Neural progenitor cell (in vitro differentiated cells): Measurements from ENCODE around the gene EMC1. TPM values are rescaled to one million over a fixed set of nuclear protein-coding genes. Genes with fewer than 3 reads are reported as not detected.

Experiments
- DNase-seq: peaks from one replicate; pipeline ENCODE4 v3.0.0-alpha.2; 2016; ENCODE audit warnings: low spot score
- H2AFZ ChIP-seq: fragments of 200-600 bp; sonication (generic); replicated peaks from 2 replicates; pipeline ENCODE4 v1.6.1; 2016; ENCODE audit warnings: antibody characterized with exemption
- H3F3A ChIP-seq: fragments of 200-600 bp; sonication (generic); 2 replicates; pipeline ENCODE4 v1.6.1; 2016; ENCODE audit warnings: antibody characterized with exemption, low read depth
- H3K27ac ChIP-seq: fragments of 200-600 bp; sonication (generic); 2 replicates; pipeline ENCODE4 v1.5.1; 2016; ENCODE audit warnings: mild to moderate bottlenecking
- H3K27me3 ChIP-seq: fragments of 200-600 bp; sonication (generic); 2 replicates; pipeline ENCODE4 v1.6.1; 2016; ENCODE audit warnings: mild to moderate bottlenecking, moderate library complexity
- H3K36me3 ChIP-seq: fragments of 200-600 bp; sonication (generic); 2 replicates; pipeline ENCODE4 v1.5.1; 2016
- H3K4me1 ChIP-seq: fragments of 200-600 bp; sonication (generic); 2 replicates; pipeline ENCODE4 v1.6.1; 2016; ENCODE audit warnings: mixed run types
- H3K4me2 ChIP-seq: fragments of 200-600 bp; sonication (generic); 2 replicates; pipeline ENCODE4 v1.6.1; 2016
- H3K4me3 ChIP-seq: fragments of 200-600 bp; sonication (generic); 2 replicates; pipeline ENCODE4 v1.5.1; 2016
- H3K79me2 ChIP-seq: fragments of 200-600 bp; sonication (generic); 2 replicates; pipeline ENCODE4 v1.6.1; 2016; ENCODE audit warnings: low read depth
- H3K9ac ChIP-seq: fragments of 200-600 bp; sonication (generic); 2 replicates; pipeline ENCODE4 v1.6.1; 2016
- H3K9me3 ChIP-seq: fragments of 200-600 bp; sonication (generic); 2 replicates; pipeline ENCODE4 v1.5.1; 2016; ENCODE audit warnings: low read depth
- H4K20me1 ChIP-seq: fragments of 200-600 bp; sonication (generic); 2 replicates; pipeline ENCODE4 v1.6.1; 2016; ENCODE audit warnings: low read depth
- H3K27ac Mint-ChIP-seq: 3 replicates; pipeline ENCODE4 v1.8.0; 2021; ENCODE audit warnings: mixed read lengths
- H3K27me3 Mint-ChIP-seq: 2 replicates; pipeline ENCODE4 v1.8.0; 2022; ENCODE audit warnings: low read depth, mild to moderate bottlenecking, inconsistent platforms, moderate library complexity, mixed read lengths; ENCODE audit not compliant: insufficient read depth
- H3K36me3 Mint-ChIP-seq: 3 replicates; pipeline ENCODE4 v1.8.0; 2021; ENCODE audit warnings: mixed read lengths
- H3K4me1 Mint-ChIP-seq: 3 replicates; pipeline ENCODE4 v1.8.0; 2021; ENCODE audit warnings: mixed read lengths
- H3K4me3 Mint-ChIP-seq: 3 replicates; pipeline ENCODE4 v1.8.0; 2021; ENCODE audit warnings: mild to moderate bottlenecking, moderate library complexity, mixed read lengths
- H3K9me3 Mint-ChIP-seq: 3 replicates; pipeline ENCODE4 v1.8.0; 2020; ENCODE audit warnings: mixed read lengths
- EZH2 ChIP-seq: fragments of 200-600 bp; sonication (generic); IDR thresholded peaks from 2 replicates; pipeline ENCODE4 v1.6.1; 2017; ENCODE audit warnings: antibody characterized with exemption, mild to moderate bottlenecking, moderate library complexity
- EZH2phosphoT487 ChIP-seq: fragments of 200-600 bp; sonication (generic); IDR thresholded peaks from 2 replicates; pipeline ENCODE4 v1.6.1; 2017; ENCODE audit warnings: antibody characterized with exemption
- total RNA-seq: library from RNA; depleted of rRNA; stranded (reverse); fragments of >200 nt; gene quantifications from 2 replicates; pipeline ENCODE4 v1.2.3, GENCODE V29; 2015; ENCODE audit warnings: low replicate concordance
- TF ChIP-seq, protein P1 (sequence below): fragments of 200-600 bp; sonication (generic); IDR thresholded peaks from 2 replicates; pipeline ENCODE4 v1.5.1; 2017; ENCODE audit warnings: antibody characterized with exemption, mild to moderate bottlenecking

Gene EMC1
- total RNA-seq, 1 donor from 2014 or later: 32.6 TPM

DNA sequence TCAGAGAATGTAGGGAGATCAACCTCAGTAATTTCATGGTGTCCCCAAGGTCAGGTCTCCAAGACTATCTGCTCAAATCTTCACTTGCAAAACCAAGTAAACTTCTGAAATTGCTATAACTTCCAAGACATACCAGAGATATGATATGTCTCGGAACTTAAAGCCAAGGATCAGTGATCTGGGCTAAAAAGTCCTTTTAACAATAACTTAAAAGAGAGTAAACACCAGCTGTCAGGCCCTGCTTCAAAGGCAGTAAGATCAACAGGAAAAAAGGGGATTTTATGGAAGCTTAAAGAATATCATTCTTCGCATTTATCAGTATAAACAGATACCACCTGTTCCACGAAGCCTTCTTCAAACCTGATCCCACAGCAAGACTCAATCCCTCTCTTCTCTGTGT, 55.0 kb downstream of the EMC1 start:
- Mint-ChIP-seq H3K27me3 (no peaks in the 10 kb centered on the region), H3K4me3 (no peak overlapping the region), H3K4me1 (no peaks in the 10 kb centered on the region), H3K9me3 (no peaks in the 10 kb centered on the region), H3K27ac (no peak overlapping the region), H3K36me3 (peaks cover 13% of the 10 kb centered on the region)
- peaks cover 36% of the 10 kb centered on the region for H3K36me3 ChIP-seq
- DNase-seq: no peak
- no peaks in the 10 kb centered on the region for H3K27me3 ChIP-seq
- no peaks in the 10 kb centered on the region for H3F3A ChIP-seq
- no peak overlapping the region for H3K27ac ChIP-seq
- no peak overlapping the region for H3K4me3 ChIP-seq
- no peak overlapping the region for H2AFZ ChIP-seq
- H4K20me1 ChIP-seq: peaks cover 34% of the 10 kb centered on the region
- no peaks in the 10 kb centered on the region for H3K9me3 ChIP-seq
- H3K9ac ChIP-seq: no peak overlapping the region
- no peaks in the 10 kb centered on the region for H3K4me1 ChIP-seq
- TF ChIP-seq, protein P1, sequence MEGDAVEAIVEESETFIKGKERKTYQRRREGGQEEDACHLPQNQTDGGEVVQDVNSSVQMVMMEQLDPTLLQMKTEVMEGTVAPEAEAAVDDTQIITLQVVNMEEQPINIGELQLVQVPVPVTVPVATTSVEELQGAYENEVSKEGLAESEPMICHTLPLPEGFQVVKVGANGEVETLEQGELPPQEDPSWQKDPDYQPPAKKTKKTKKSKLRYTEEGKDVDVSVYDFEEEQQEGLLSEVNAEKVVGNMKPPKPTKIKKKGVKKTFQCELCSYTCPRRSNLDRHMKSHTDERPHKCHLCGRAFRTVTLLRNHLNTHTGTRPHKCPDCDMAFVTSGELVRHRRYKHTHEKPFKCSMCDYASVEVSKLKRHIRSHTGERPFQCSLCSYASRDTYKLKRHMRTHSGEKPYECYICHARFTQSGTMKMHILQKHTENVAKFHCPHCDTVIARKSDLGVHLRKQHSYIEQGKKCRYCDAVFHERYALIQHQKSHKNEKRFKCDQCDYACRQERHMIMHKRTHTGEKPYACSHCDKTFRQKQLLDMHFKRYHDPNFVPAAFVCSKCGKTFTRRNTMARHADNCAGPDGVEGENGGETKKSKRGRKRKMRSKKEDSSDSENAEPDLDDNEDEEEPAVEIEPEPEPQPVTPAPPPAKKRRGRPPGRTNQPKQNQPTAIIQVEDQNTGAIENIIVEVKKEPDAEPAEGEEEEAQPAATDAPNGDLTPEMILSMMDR: no peak
- TF ChIP-seq EZH2 (no peak), EZH2phosphoT487 (no peak)
- peaks cover 25% of the 10 kb centered on the region for H3K79me2 ChIP-seq
- no peak overlapping the region for H3K4me2 ChIP-seq

GRCh38 chr1:19193004-19193403, 58.3 kb downstream of the EMC1 start:
- H3K4me1 ChIP-seq: no peaks in the 10 kb centered on the region
- no peaks in the 10 kb centered on the region for H3K79me2 ChIP-seq
- H3K9ac ChIP-seq: no peak overlapping the region
- H3K27me3 ChIP-seq: no peaks in the 10 kb centered on the region
- peaks cover 30% of the 10 kb centered on the region for H3K36me3 ChIP-seq
- H4K20me1 ChIP-seq: peaks cover 16% of the 10 kb centered on the region
- H3K27ac Mint-ChIP-seq: no peak overlapping the region
- no peaks in the 10 kb centered on the region for H3K9me3 Mint-ChIP-seq
- no peaks in the 10 kb centered on the region for H3F3A ChIP-seq
- H3K27ac ChIP-seq: no peak overlapping the region
- H3K9me3 ChIP-seq: no peaks in the 10 kb centered on the region
- no peaks in the 10 kb centered on the region for H3K27me3 Mint-ChIP-seq
- no peak overlapping the region for H3K4me3 ChIP-seq
- peaks cover 21% of the 10 kb centered on the region for H3K36me3 Mint-ChIP-seq
- no peaks in the 10 kb centered on the region for H3K4me1 Mint-ChIP-seq
- TF ChIP-seq EZH2: no peak
- TF ChIP-seq, protein P1: no peak
- TF ChIP-seq EZH2phosphoT487: no peak
- DNase-seq: no peak
- H3K4me3 Mint-ChIP-seq: no peak overlapping the region
- no peak overlapping the region for H2AFZ ChIP-seq
- H3K4me2 ChIP-seq: no peak overlapping the region

DNA sequence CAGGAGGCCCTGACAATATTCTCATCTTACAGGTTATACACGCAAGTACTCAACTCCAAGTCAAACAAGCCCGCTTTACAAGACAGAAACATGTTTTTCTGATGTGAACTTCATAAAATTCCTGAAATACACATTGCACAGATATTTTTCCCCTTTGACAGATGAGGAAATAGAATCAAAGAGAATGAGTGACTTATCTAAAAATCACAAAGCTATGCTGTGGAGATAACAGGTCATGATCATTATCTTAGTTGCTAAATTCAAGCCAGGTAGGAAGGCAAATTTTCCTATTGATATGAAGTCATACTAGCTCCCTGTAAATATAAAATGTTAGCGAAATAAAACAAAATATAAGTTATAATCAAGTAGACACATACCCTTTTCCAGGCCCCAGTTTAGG, 59.5 kb downstream of the EMC1 start:
- Histone ChIP-seq H3K4me1 (no peaks in the 10 kb centered on the region), H3K4me3 (no peak overlapping the region), H4K20me1 (peaks cover 14% of the 10 kb centered on the region), H3K4me2 (no peak overlapping the region), H3K9ac (no peak overlapping the region), H3K27me3 (no peaks in the 10 kb centered on the region), H3K9me3 (no peaks in the 10 kb centered on the region), H3K79me2 (no peaks in the 10 kb centered on the region), H3F3A (no peaks in the 10 kb centered on the region), H3K27ac (no peak overlapping the region), H3K36me3 (peaks cover 33% of the 10 kb centered on the region), H2AFZ (no peak overlapping the region)
- Mint-ChIP-seq H3K27me3 (no peaks in the 10 kb centered on the region), H3K9me3 (no peaks in the 10 kb centered on the region), H3K27ac (no peak overlapping the region), H3K4me1 (no peaks in the 10 kb centered on the region), H3K36me3 (peaks cover 20% of the 10 kb centered on the region), H3K4me3 (no peak overlapping the region)
- no peak for DNase-seq
- no peak for TF ChIP-seq EZH2
- TF ChIP-seq EZH2phosphoT487: no peak
- TF ChIP-seq, protein P1: no peak
